Suprapubic skin (tissue), 4 donors: ENCODE results near the gene CCDC137.

Source experiments
- CTCF ChIP-seq, 2 donors: fragments of 200-600 bp in 1 of 2; fragments of 450-650 bp in 1 of 2; sonication (generic) in 1 of 2; IDR thresholded peaks; one replicate each; pipeline ENCODE4 v1.5.1; 2016 to 2019; ENCODE audit warnings: antibody characterized with exemption in 2 of 2, mild to moderate bottlenecking in 1 of 2, moderate library complexity in 1 of 2
- EP300 ChIP-seq: sonication (generic); formaldehyde crosslinking; IDR thresholded peaks from one replicate; pipeline ENCODE4 v1.6.1; 2017; ENCODE audit warnings: antibody characterized with exemption
- POLR2A ChIP-seq, 2 donors: fragments of 450-650 bp; IDR thresholded peaks; one replicate each; pipeline ENCODE4 v1.6.1; 2017; ENCODE audit warnings: antibody characterized with exemption in 2 of 2, mild to moderate bottlenecking in 2 of 2, moderate library complexity in 2 of 2
- POLR2AphosphoS5 ChIP-seq, 3 donors: sonication (generic); formaldehyde crosslinking; IDR thresholded peaks; one replicate each; pipeline ENCODE4 v1.6.1; 2017; ENCODE audit warnings: antibody characterized with exemption in 3 of 3

GRCh38 chr17:81690549-81690948 is 24.0 kb downstream of the CCDC137 start:
- TF ChIP-seq POLR2AphosphoS5 (IDR thresholded peaks at IDR 0.05) (no peak), CTCF (IDR thresholded peaks at IDR 0.05) (no peak), POLR2A (IDR thresholded peaks at IDR 0.05) (no peak), EP300 (no peak)
